BLaER1 (cell line): ENCODE results near the gene ALKBH1.

Experiments
- H3K27ac ChIP-seq: shearing (Covaris generic); formaldehyde crosslinking; 2 replicates; pipeline ENCODE4 v1.8.1; 2022
- H3K27me3 ChIP-seq: shearing (Covaris generic); formaldehyde crosslinking; 2 replicates; pipeline ENCODE4 v1.8.1; 2022
- H3K36me3 ChIP-seq: shearing (Covaris generic); formaldehyde crosslinking; 2 replicates; pipeline ENCODE4 v1.8.1; 2022
- H3K4me1 ChIP-seq: shearing (Covaris generic); formaldehyde crosslinking; 2 replicates; pipeline ENCODE4 v1.8.1; 2022
- H3K4me2 ChIP-seq: shearing (Covaris generic); formaldehyde crosslinking; 2 replicates; pipeline ENCODE4 v1.8.1; 2022
- H3K4me3 ChIP-seq: shearing (Covaris generic); formaldehyde crosslinking; 2 replicates; pipeline ENCODE4 v1.8.1; 2022
- H3K9ac ChIP-seq: shearing (Covaris generic); formaldehyde crosslinking; 2 replicates; pipeline ENCODE4 v1.8.1; 2022
- H3K9me3 ChIP-seq: shearing (Covaris generic); formaldehyde crosslinking; 2 replicates; pipeline ENCODE4 v1.8.1; 2022
- H4K20me1 ChIP-seq: shearing (Covaris generic); formaldehyde crosslinking; 2 replicates; pipeline ENCODE4 v1.8.1; 2022
- Cebpa-rat ChIP-seq: shearing (Covaris generic); IDR thresholded peaks from 2 replicates; pipeline ENCODE4 v1.8.1; 2022

The ALKBH1 gene

GRCh38 chr14:77721437-77721836 is 13.6 kb upstream of the ALKBH1 start:
- peaks cover 99% of the 10 kb centered on the region for H3K36me3 ChIP-seq
- H3K4me3 ChIP-seq: no peak overlapping the region
- H4K20me1 ChIP-seq: peaks cover 52% of the 10 kb centered on the region
- no peak overlapping the region for H3K27ac ChIP-seq
- H3K9ac ChIP-seq: no peak overlapping the region
- H3K4me1 ChIP-seq: no peaks in the 10 kb centered on the region
- no peaks in the 10 kb centered on the region for H3K27me3 ChIP-seq
- no peak for TF ChIP-seq Cebpa-rat
- H3K4me2 ChIP-seq: no peak overlapping the region
- no peaks in the 10 kb centered on the region for H3K9me3 ChIP-seq

- TF ChIP-seq Cebpa-rat: no peak
- H4K20me1 ChIP-seq: peaks cover 61% of the 10 kb centered on the region
- peaks cover 100% of the 10 kb centered on the region for H3K36me3 ChIP-seq
Measured at GRCh38 chr14:77717608-77718305, 9.9 kb upstream of the ALKBH1 start.

GRCh38 chr14:77714926-77715325 is 7.1 kb upstream of the ALKBH1 start:
- Histone ChIP-seq H3K27me3 (no peaks in the 10 kb centered on the region), H4K20me1 (peaks cover 87% of the 10 kb centered on the region), H3K4me1 (peaks cover 8% of the 10 kb centered on the region), H3K27ac (no peak overlapping the region), H3K4me3 (no peak overlapping the region), H3K36me3 (peaks cover 100% of the 10 kb centered on the region), H3K9ac (no peak overlapping the region), H3K9me3 (no peaks in the 10 kb centered on the region), H3K4me2 (no peak overlapping the region)
- no peak for TF ChIP-seq Cebpa-rat

More at GRCh38 chr14:77717608-77718305, 9.9 kb upstream of the ALKBH1 start:
- Histone ChIP-seq H3K4me1 (no peaks in the 10 kb centered on the region), H3K4me2 (no peak overlapping the region), H3K4me3 (no peak overlapping the region), H3K9ac (no peak overlapping the region), H3K27me3 (no peaks in the 10 kb centered on the region), H3K9me3 (no peaks in the 10 kb centered on the region), H3K27ac (no peak overlapping the region)

DNA sequence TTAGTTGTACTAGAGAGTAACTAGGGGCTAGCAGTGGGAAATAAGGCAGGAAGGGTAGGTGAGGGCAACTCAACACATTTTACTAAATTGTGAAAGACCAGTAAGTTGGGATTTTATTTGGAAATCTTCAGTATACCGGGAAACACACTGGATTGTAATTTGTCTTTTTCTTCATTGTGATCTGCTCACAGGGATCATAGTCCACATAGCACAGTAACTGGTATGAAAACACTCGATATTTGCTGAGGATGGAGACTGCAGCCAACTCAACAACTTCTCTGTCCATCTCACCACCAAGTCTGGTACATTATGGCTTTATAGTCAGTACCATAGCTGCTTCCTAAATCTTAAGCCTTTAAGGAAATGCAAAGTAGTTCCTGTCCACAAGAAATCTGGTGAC is 2.5 kb upstream of the ALKBH1 start:
- Histone ChIP-seq H3K4me1 (peaks cover 34% of the 10 kb centered on the region), H3K9me3 (no peaks in the 10 kb centered on the region), H3K9ac (no peak overlapping the region), H3K27ac (no peak overlapping the region), H3K27me3 (no peaks in the 10 kb centered on the region), H3K36me3 (peaks cover 67% of the 10 kb centered on the region), H3K4me2 (peak overlapping the region; percentile 96; the same call in 1 of the 2 replicates), H3K4me3 (no peak overlapping the region), H4K20me1 (peaks cover 87% of the 10 kb centered on the region)
- no peak for TF ChIP-seq Cebpa-rat

DNA sequence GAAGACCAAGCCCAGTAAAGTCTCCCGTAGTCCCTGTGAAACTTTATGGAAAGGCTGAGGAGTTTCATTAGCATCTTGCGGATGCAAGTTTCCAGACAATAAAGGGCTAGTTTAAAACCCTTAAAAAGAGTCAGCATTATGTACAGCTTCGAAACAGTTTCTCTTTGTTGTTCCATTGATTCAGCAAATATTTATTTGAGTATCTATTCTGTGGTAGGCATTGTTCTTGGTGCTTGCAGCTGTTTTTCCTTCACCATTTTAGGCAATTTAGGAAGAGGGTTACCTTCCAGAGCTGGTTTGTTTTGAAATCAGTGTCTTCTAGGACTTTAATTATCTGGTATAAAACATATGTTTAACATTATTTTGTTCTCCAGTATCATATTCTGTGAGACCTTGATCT is 1.6 kb upstream of the ALKBH1 start:
- Histone ChIP-seq H3K9ac (peak overlapping the region; percentile 91; the same call in 1 of the 2 replicates), H3K4me1 (peaks cover 34% of the 10 kb centered on the region), H3K27ac (no peak overlapping the region), H3K27me3 (no peaks in the 10 kb centered on the region), H3K36me3 (peaks cover 67% of the 10 kb centered on the region), H3K4me3 (peak overlapping the region; percentile 90), H3K9me3 (no peaks in the 10 kb centered on the region), H4K20me1 (peaks cover 81% of the 10 kb centered on the region), H3K4me2 (peak overlapping the region; percentile 96)
- TF ChIP-seq Cebpa-rat: no peak

- peak overlapping the region; percentile 86 for H3K27ac ChIP-seq
- peak overlapping the region; percentile 90 for H3K4me3 ChIP-seq
- H3K27me3 ChIP-seq: no peaks in the 10 kb centered on the region
- H3K9ac ChIP-seq: peak overlapping the region; percentile 91
- H3K4me2 ChIP-seq: peak overlapping the region; percentile 96
- no peak for TF ChIP-seq Cebpa-rat
- H3K4me1 ChIP-seq: peaks cover 34% of the 10 kb centered on the region
- H3K9me3 ChIP-seq: no peaks in the 10 kb centered on the region
- H3K36me3 ChIP-seq: peaks cover 67% of the 10 kb centered on the region
- H4K20me1 ChIP-seq: peaks cover 78% of the 10 kb centered on the region
Measured at GRCh38 chr14:77708749-77709148, 926 bp upstream of the ALKBH1 start.

DNA sequence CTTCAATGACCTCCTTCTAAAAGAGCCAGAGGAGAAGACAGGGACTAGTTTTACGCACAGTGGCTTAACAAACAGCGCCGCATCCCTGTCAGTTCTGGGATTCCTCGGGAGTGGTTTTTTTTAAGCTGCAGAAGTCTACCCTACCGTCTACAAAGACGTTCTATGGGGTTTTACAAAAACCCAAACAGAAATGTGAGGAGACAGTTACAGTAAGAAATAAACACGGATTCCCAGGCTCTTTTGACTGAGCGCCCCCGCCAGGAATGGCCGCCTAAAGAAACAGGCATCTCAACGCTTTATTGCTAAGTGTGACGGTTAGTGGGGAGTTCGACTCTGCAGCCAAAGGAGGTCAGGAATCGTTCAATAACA is 484 bp downstream of the ALKBH1 start:
- peaks cover 64% of the 10 kb centered on the region for H4K20me1 ChIP-seq
- H3K9ac ChIP-seq: peak overlapping the region; percentile 91
- H3K4me3 ChIP-seq: peak overlapping the region; percentile 90
- H3K4me2 ChIP-seq: peak overlapping the region; percentile 96
- H3K27me3 ChIP-seq: no peaks in the 10 kb centered on the region
- no peak for TF ChIP-seq Cebpa-rat
- no peaks in the 10 kb centered on the region for H3K9me3 ChIP-seq
- peaks cover 67% of the 10 kb centered on the region for H3K36me3 ChIP-seq
- peak overlapping the region; percentile 86 for H3K27ac ChIP-seq
- H3K4me1 ChIP-seq: peaks cover 34% of the 10 kb centered on the region

DNA sequence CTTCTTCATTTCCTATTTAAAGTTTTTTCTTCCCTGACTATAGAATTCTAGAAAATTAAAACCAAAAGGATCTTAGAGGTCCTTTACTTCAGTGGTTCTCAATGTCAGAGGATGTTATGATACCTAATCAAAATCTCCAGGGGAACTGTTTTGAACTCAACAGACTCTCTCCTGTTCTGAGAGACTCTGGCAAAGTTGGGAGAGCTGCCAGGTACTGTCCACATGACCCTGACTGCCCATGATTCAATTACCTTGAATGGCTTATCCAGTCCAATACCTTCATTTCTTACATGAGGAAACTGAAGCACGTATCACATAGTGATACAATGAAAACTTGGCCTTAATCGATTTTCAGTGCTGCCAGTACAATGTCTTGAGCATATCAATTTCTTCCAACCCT is 16.6 kb downstream of the ALKBH1 start:
- no peak for TF ChIP-seq Cebpa-rat
- Histone ChIP-seq H3K27ac (no peak overlapping the region), H3K4me3 (no peak overlapping the region)

GRCh38 chr14:77682158-77682553 is 25.7 kb downstream of the ALKBH1 start:
- H3K27ac ChIP-seq: no peak overlapping the region
- H3K4me2 ChIP-seq: no peak overlapping the region

More for the DNA sequence above, 16.6 kb downstream of the ALKBH1 start:
- no peaks in the 10 kb centered on the region for H3K9me3 ChIP-seq
- H3K9ac ChIP-seq: no peak overlapping the region
- no peak overlapping the region for H3K4me2 ChIP-seq
- no peaks in the 10 kb centered on the region for H3K27me3 ChIP-seq
- H3K4me1 ChIP-seq: peaks cover 9% of the 10 kb centered on the region; the same call in 1 of the 2 replicates
- peaks cover 95% of the 10 kb centered on the region for H3K36me3 ChIP-seq
- H4K20me1 ChIP-seq: peaks cover 12% of the 10 kb centered on the region

GRCh38 chr14:77681196-77682157 is 26.3 kb downstream of the ALKBH1 start:
- Histone ChIP-seq H3K36me3 (peaks cover 85% of the 10 kb centered on the region), H3K27ac (no peak overlapping the region), H3K4me2 (no peak overlapping the region), H3K4me3 (no peak overlapping the region), H4K20me1 (no peaks in the 10 kb centered on the region), H3K9me3 (no peaks in the 10 kb centered on the region), H3K27me3 (no peaks in the 10 kb centered on the region), H3K9ac (no peak overlapping the region), H3K4me1 (no peaks in the 10 kb centered on the region)
- no peak for TF ChIP-seq Cebpa-rat

More at GRCh38 chr14:77682158-77682553, 25.7 kb downstream of the ALKBH1 start:
- H3K4me3 ChIP-seq: no peak overlapping the region
- no peaks in the 10 kb centered on the region for H3K9me3 ChIP-seq
- H3K36me3 ChIP-seq: peaks cover 86% of the 10 kb centered on the region
- H3K9ac ChIP-seq: no peak overlapping the region
- no peak for TF ChIP-seq Cebpa-rat
- H3K27me3 ChIP-seq: no peaks in the 10 kb centered on the region
- H4K20me1 ChIP-seq: no peaks in the 10 kb centered on the region
- no peaks in the 10 kb centered on the region for H3K4me1 ChIP-seq
